NT2/D1 (cell line): ENCODE results near the gene PTGR2.
"Not testable (repeated sequence)": the region's sequence is repeated elsewhere in the genome, so short reads cannot be mapped to it uniquely, and the experiment has no call there.

Experiments
- DNase-seq: peaks from one replicate; pipeline ENCODE4 v3.0.0-alpha.2; 2011; ENCODE audit warnings: low read depth, low spot score
- H3K27me3 ChIP-seq: 2 replicates; pipeline ENCODE4 v1.6.0; 2011; ENCODE audit warnings: mild to moderate bottlenecking; ENCODE audit not compliant: insufficient read length, insufficient read depth
- H3K36me3 ChIP-seq: 2 replicates; pipeline ENCODE4 v1.6.1; 2011; ENCODE audit warnings: mild to moderate bottlenecking, low read length, mixed read lengths; ENCODE audit not compliant: insufficient read depth, insufficient read length
- H3K4me1 ChIP-seq: 2 replicates; pipeline ENCODE4 v1.5.1; 2011; ENCODE audit not compliant: insufficient read depth, insufficient read length
- H3K4me3 ChIP-seq: 2 replicates; pipeline ENCODE4 v1.5.1; 2011; ENCODE audit warnings: low read depth; ENCODE audit not compliant: insufficient read length
- H3K9ac ChIP-seq: 2 replicates; pipeline ENCODE4 v1.6.0; 2011; ENCODE audit warnings: low read depth; ENCODE audit not compliant: insufficient read length
- H3K9me3 ChIP-seq: 2 replicates; pipeline ENCODE4 v1.5.1; 2011; ENCODE audit warnings: mild to moderate bottlenecking, low read length; ENCODE audit not compliant: insufficient read depth
- SUZ12 ChIP-seq: IDR thresholded peaks from 2 replicates; pipeline ENCODE4 v1.6.1; 2011; ENCODE audit not compliant: insufficient read length, insufficient read depth; ENCODE audit errors: extremely low read depth
- YY1 ChIP-seq: IDR thresholded peaks from 2 replicates; pipeline ENCODE4 v1.6.1; 2011; ENCODE audit not compliant: insufficient read length, insufficient read depth
- ZNF274 ChIP-seq: IDR thresholded peaks from 2 replicates; pipeline ENCODE4 v1.6.1; 2011; ENCODE audit warnings: mild to moderate bottlenecking, low read depth, low read length

The PTGR2 gene

GRCh38 chr14:73833530-73834260 is 17.9 kb upstream of the PTGR2 start:
- no peak for DNase-seq
- H3K4me3 ChIP-seq = no peak overlapping the region
- H3K36me3 ChIP-seq = no peaks in the 10 kb centered on the region
- no peak for TF ChIP-seq ZNF274
- H3K4me1 ChIP-seq = peaks cover 3% of the 10 kb centered on the region
- H3K27me3 ChIP-seq = no peaks in the 10 kb centered on the region
- H3K9ac ChIP-seq = no peak overlapping the region
- H3K9me3 ChIP-seq = no peaks in the 10 kb centered on the region

GRCh38 chr14:73834261-73834625 is 17.4 kb upstream of the PTGR2 start:
- no peaks in the 10 kb centered on the region for H3K36me3 ChIP-seq
- H3K9ac ChIP-seq = no peak overlapping the region
- H3K9me3 ChIP-seq = no peaks in the 10 kb centered on the region
- TF ChIP-seq YY1 = no peak
- TF ChIP-seq ZNF274 = no peak
- TF ChIP-seq SUZ12 = no peak
- no peak for DNase-seq
- peaks cover 3% of the 10 kb centered on the region for H3K4me1 ChIP-seq
- no peak overlapping the region for H3K4me3 ChIP-seq
- H3K27me3 ChIP-seq = no peaks in the 10 kb centered on the region

- DNase-seq, H3K4me3 ChIP-seq: not testable (repeated sequence)
These were observed 13.2 kb upstream of the PTGR2 start for GRCh38 chr14:73838293-73839034.

GRCh38 chr14:73842201-73842600 is 9.4 kb upstream of the PTGR2 start:
- DNase-seq = no peak
- TF ChIP-seq YY1 (no peak), SUZ12 (no peak), ZNF274 (no peak)
- H3K36me3 ChIP-seq = no peaks in the 10 kb centered on the region
- no peaks in the 10 kb centered on the region for H3K4me1 ChIP-seq
- no peaks in the 10 kb centered on the region for H3K27me3 ChIP-seq
- H3K9me3 ChIP-seq = no peaks in the 10 kb centered on the region
- H3K4me3 ChIP-seq = no peak overlapping the region
- no peak overlapping the region for H3K9ac ChIP-seq

More at GRCh38 chr14:73838293-73839034, 13.2 kb upstream of the PTGR2 start:
- H3K9me3 ChIP-seq, H3K27me3 ChIP-seq, H3K4me1 ChIP-seq, H3K9ac ChIP-seq, H3K36me3 ChIP-seq: not testable (repeated sequence)

- Histone ChIP-seq H3K27me3 (no peaks in the 10 kb centered on the region), H3K36me3 (no peaks in the 10 kb centered on the region), H3K9ac (no peak overlapping the region), H3K4me1 (no peaks in the 10 kb centered on the region), H3K4me3 (no peak overlapping the region), H3K9me3 (no peaks in the 10 kb centered on the region)
- TF ChIP-seq YY1 (no peak), SUZ12 (no peak), ZNF274 (no peak)
- DNase-seq = no peak
These were observed 8.8 kb upstream of the PTGR2 start for GRCh38 chr14:73842851-73843250.

GRCh38 chr14:73843296-73843695 is 8.3 kb upstream of the PTGR2 start:
- H3K4me3 ChIP-seq = no peak overlapping the region
- DNase-seq = no peak
- no peaks in the 10 kb centered on the region for H3K36me3 ChIP-seq
- no peak for TF ChIP-seq ZNF274
- no peak for TF ChIP-seq SUZ12
- H3K4me1 ChIP-seq = no peaks in the 10 kb centered on the region
- no peaks in the 10 kb centered on the region for H3K27me3 ChIP-seq
- no peaks in the 10 kb centered on the region for H3K9me3 ChIP-seq
- H3K9ac ChIP-seq = no peak overlapping the region

GRCh38 chr14:73846947-73847346 is 4.7 kb upstream of the PTGR2 start:
- Histone ChIP-seq H3K9ac (no peak overlapping the region), H3K4me1 (no peaks in the 10 kb centered on the region), H3K4me3 (no peak overlapping the region), H3K27me3 (no peaks in the 10 kb centered on the region), H3K36me3 (no peaks in the 10 kb centered on the region), H3K9me3 (no peaks in the 10 kb centered on the region)
- no peak for TF ChIP-seq SUZ12
- TF ChIP-seq YY1 = no peak
- TF ChIP-seq ZNF274 = no peak
- DNase-seq = no peak
